Astrocyte of the cerebellum (primary cell): ENCODE results near the gene KRT13.

Experiments
- DNase-seq: peaks from one replicate; pipeline ENCODE4 v3.0.0-alpha.2; 2011; ENCODE audit warnings: low read depth
- H3K4me3 ChIP-seq: 2 replicates; pipeline ENCODE4 v1.5.1; 2011; ENCODE audit warnings: mild to moderate bottlenecking, low read depth, low read length, moderate library complexity
- CTCF ChIP-seq: IDR thresholded peaks from 2 replicates; pipeline ENCODE4 v1.5.1; 2012; ENCODE audit warnings: low read length, low read depth, moderate library complexity, mild to moderate bottlenecking; ENCODE audit errors: missing control alignments
- in situ Hi-C: cut with HindIII; loops from 2 replicates; pipeline ENCODE4 v1.10.0; 2017; ENCODE audit warnings: low sequenced_read_pairs

The KRT13 gene

GRCh38 chr17:41462705-41463104, 42.7 kb downstream of the KRT13 start:
- no peak overlapping the region for H3K4me3 ChIP-seq
- DNase-seq = no peak
- TF ChIP-seq CTCF = no peak
- in situ Hi-C loops = no loop called here

- H3K4me3 ChIP-seq = no peak overlapping the region
- no peak for TF ChIP-seq CTCF
- in situ Hi-C loops = no loop called here
- DNase-seq = no peak
These were observed 47.7 kb downstream of the KRT13 start for GRCh38 chr17:41457676-41458075.

GRCh38 chr17:41456204-41456603, 49.2 kb downstream of the KRT13 start:
- no peak for TF ChIP-seq CTCF
- DNase-seq = no peak
- no peak overlapping the region for H3K4me3 ChIP-seq
- in situ Hi-C loops = no loop called here

GRCh38 chr17:41455236-41455635, 50.2 kb downstream of the KRT13 start:
- no peak overlapping the region for H3K4me3 ChIP-seq
- DNase-seq = no peak
- in situ Hi-C loops = no loop called here
- no peak for TF ChIP-seq CTCF

GRCh38 chr17:41453066-41453465, 52.3 kb downstream of the KRT13 start:
- no peak for DNase-seq
- in situ Hi-C loops = loop anchor here (5.0 kb wide), 1 partner anchor 54 kb away; the partner anchor contains the start of gene KRT13
- TF ChIP-seq CTCF = no peak
- no peak overlapping the region for H3K4me3 ChIP-seq

- in situ Hi-C loops = loop anchor here (5.0 kb wide), 1 partner anchor 55 kb away; the partner anchor contains the start of gene KRT13
- TF ChIP-seq CTCF = no peak
- DNase-seq = no peak
These were observed 53.1 kb downstream of the KRT13 start for GRCh38 chr17:41452281-41452680.

More at GRCh38 chr17:41452281-41452680, 53.1 kb downstream of the KRT13 start:
- no peak overlapping the region for H3K4me3 ChIP-seq
